HepG2 (cell line): ENCODE data around the gene JSRP1. TPM values are rescaled to one million over a fixed set of nuclear protein-coding genes. Genes with fewer than 3 reads are reported as not detected.

Experiments
- CREB1 ChIP-seq, 2 experiments: fragments of 450-650 bp in 1 of 2; IDR thresholded peaks; 2 replicates each; pipeline ENCODE4 v1.6.1; 2016 to 2017; ENCODE audit warnings: control low read depth in 1 of 2, mild to moderate bottlenecking in 1 of 2, missing compliant biosample characterization in 1 of 2, missing genetic modification characterization in 1 of 2
- E2F5 ChIP-seq: sonication (generic); formaldehyde crosslinking; conservative IDR thresholded peaks from 2 replicates; pipeline ENCODE4 v1.4.0; 2020; ENCODE audit warnings: missing genetic modification reagents
- FLYWCH1 ChIP-seq: sonication (generic); formaldehyde crosslinking; IDR thresholded peaks from 2 replicates; pipeline ENCODE4 v1.8.1; 2023; ENCODE audit warnings: mild to moderate bottlenecking, missing genetic modification reagents
- NKX3-1 ChIP-seq: sonication (generic); formaldehyde crosslinking; IDR thresholded peaks from 2 replicates; pipeline ENCODE4 v1.5.0; 2020; ENCODE audit warnings: missing genetic modification reagents
- PRPF4 ChIP-seq: fragments of 200-400 bp; formaldehyde crosslinking; IDR thresholded peaks from 2 replicates; pipeline ENCODE4 v1.6.1; 2016; ENCODE audit warnings: low read length, low read depth; ENCODE audit not compliant: poor library complexity, severe bottlenecking
- SALL1 ChIP-seq: sonication (generic); formaldehyde crosslinking; IDR thresholded peaks from 2 replicates; pipeline ENCODE4 v1.8.0; 2022; ENCODE audit warnings: mild to moderate bottlenecking, missing genetic modification reagents
- SMAD9 ChIP-seq: sonication (generic); formaldehyde crosslinking; IDR thresholded peaks from 2 replicates; pipeline ENCODE4 v1.5.1; 2020; ENCODE audit warnings: mild to moderate bottlenecking, missing genetic modification reagents
- SMARCE1 ChIP-seq: fragments of 450-650 bp; IDR thresholded peaks from 2 replicates; pipeline ENCODE4 v1.6.1; 2017; ENCODE audit warnings: borderline replicate concordance
- SP140L ChIP-seq: sonication (generic); formaldehyde crosslinking; IDR thresholded peaks from 2 replicates; pipeline ENCODE4 v1.4.0; 2020; ENCODE audit warnings: missing genetic modification reagents, borderline replicate concordance
- TAF1 ChIP-seq: sonication (generic); formaldehyde crosslinking; IDR thresholded peaks from 2 replicates; pipeline ENCODE4 v1.4.0; 2020; ENCODE audit warnings: missing genetic modification reagents
- ZBTB44 ChIP-seq: sonication (generic); formaldehyde crosslinking; IDR thresholded peaks from 2 replicates; pipeline ENCODE4 v1.4.0; 2020; ENCODE audit warnings: missing genetic modification reagents
- ZNF329 ChIP-seq: sonication (generic); formaldehyde crosslinking; IDR thresholded peaks from 2 replicates; pipeline ENCODE4 v1.9.0; 2021; ENCODE audit warnings: low read depth, mild to moderate bottlenecking, missing genetic modification reagents
- ZNF407 ChIP-seq: sonication (generic); formaldehyde crosslinking; IDR thresholded peaks from one replicate; pipeline ENCODE4 v1.5.1; 2020; ENCODE audit warnings: mild to moderate bottlenecking, missing genetic modification reagents; ENCODE audit errors: not compliant biosample characterization
- ZNF484 ChIP-seq: sonication (generic); formaldehyde crosslinking; IDR thresholded peaks from 2 replicates; pipeline ENCODE4 v1.5.1; 2020; ENCODE audit warnings: mild to moderate bottlenecking, low read depth, missing genetic modification reagents, borderline replicate concordance
- ZNF576 ChIP-seq: sonication (generic); formaldehyde crosslinking; IDR thresholded peaks from 2 replicates; pipeline ENCODE4 v1.4.0; 2020; ENCODE audit warnings: mild to moderate bottlenecking, missing genetic modification reagents
- ZNF883 ChIP-seq: sonication (generic); formaldehyde crosslinking; IDR thresholded peaks from 2 replicates; pipeline ENCODE4 v1.5.1; 2020; ENCODE audit warnings: mild to moderate bottlenecking, missing genetic modification reagents; ENCODE audit errors: not compliant biosample characterization
- polyA plus RNA-seq, 8 experiments: library from polyadenylated mRNA; depleted of rRNA in 3 of 8; stranded (reverse) in 7 of 8; unstranded in 1 of 8; fragments of >200 nt; fragmentation: Illumina TruSeq in 4 of 8; extraction: Trizol in 4 of 8; gene quantifications; 2 replicates each; pipeline versions ENCODE4 v1.2.1 to v1.2.3, GENCODE V29; 2011 to 2016; ENCODE audit warnings: low read depth in 4 of 8, missing spikeins in 1 of 8, mixed read lengths in 1 of 8; ENCODE audit not compliant: insufficient read depth in 1 of 8
- total RNA-seq, 5 experiments: library from RNA; depleted of rRNA; stranded (reverse); fragments of >200 nt; fragmentation: Illumina TruSeq; extraction: Trizol; gene quantifications; 2 replicates each; pipeline ENCODE4 v1.2.3, GENCODE V29; 2016; ENCODE audit warnings: low read depth in 1 of 5
- TF ChIP-seq, protein P1 (sequence below): sonication (generic); formaldehyde crosslinking; IDR thresholded peaks from 2 replicates; pipeline ENCODE4 v1.4.0; 2020; ENCODE audit warnings: mild to moderate bottlenecking, missing genetic modification reagents

The JSRP1 gene
- total and polyA plus RNA-seq, 2 of the 13 experiments (the other 11 are each of a cell fraction or from before 2014, with no cell fraction given), result 0.16 to 0.38 TPM

GRCh38 chr19:2242092-2242537 lies 14.1 kb downstream of the JSRP1 start (continued):
- TF ChIP-seq NKX3-1 (CRISPR knock-in tag) (no peak), SMAD9 (CRISPR knock-in tag) (no peak), ZNF883 (CRISPR knock-in tag) (no peak), ZNF329 (no peak), ZNF407 (CRISPR knock-in tag) (no peak), SMARCE1 (no peak), FLYWCH1 (CRISPR knock-in tag) (no peak), TAF1 (CRISPR knock-in tag) (no peak), ZNF576 (CRISPR knock-in tag) (no peak), PRPF4 (no peak), CREB1 (IDR thresholded peaks at IDR 0.05) (peak; percentile 63), CREB1 (CRISPR knock-in tag; IDR thresholded peaks at IDR 0.05) (no peak), SALL1 (CRISPR knock-in tag) (peak; percentile 74; the same call in 1 of the 2 replicates), SP140L (CRISPR knock-in tag) (no peak), ZBTB44 (CRISPR knock-in tag) (no peak), ZNF484 (CRISPR knock-in tag) (no peak), E2F5 (CRISPR knock-in tag) (no peak)
- TF ChIP-seq, protein P1, sequence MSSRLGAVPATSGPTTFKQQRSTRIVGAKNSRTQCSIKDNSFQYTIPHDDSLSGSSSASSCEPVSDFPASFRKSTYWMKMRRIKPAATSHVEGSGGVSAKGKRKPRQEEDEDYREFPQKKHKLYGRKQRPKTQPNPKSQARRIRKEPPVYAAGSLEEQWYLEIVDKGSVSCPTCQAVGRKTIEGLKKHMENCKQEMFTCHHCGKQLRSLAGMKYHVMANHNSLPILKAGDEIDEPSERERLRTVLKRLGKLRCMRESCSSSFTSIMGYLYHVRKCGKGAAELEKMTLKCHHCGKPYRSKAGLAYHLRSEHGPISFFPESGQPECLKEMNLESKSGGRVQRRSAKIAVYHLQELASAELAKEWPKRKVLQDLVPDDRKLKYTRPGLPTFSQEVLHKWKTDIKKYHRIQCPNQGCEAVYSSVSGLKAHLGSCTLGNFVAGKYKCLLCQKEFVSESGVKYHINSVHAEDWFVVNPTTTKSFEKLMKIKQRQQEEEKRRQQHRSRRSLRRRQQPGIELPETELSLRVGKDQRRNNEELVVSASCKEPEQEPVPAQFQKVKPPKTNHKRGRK, result no peak
